Large intestine (tissue), 1 donor: ENCODE measurements around the gene ARMC3. TPM values are rescaled to one million over a fixed set of nuclear protein-coding genes. Genes with fewer than 3 reads are reported as not detected.

ENCODE experiments used
- polyA plus RNA-seq: library from polyadenylated mRNA; unstranded; fragments of 120-200 nt; gene quantifications from one replicate; pipeline ENCODE4 v1.2.1, GENCODE V29; 2013

Gene ARMC3
- polyA plus RNA-seq, 1 donor: 0.52 TPM

Other genes starting within 250 kb of the ARMC3 start
- gene PIP4K2A, start 213.5 kb upstream of the ARMC3 start, polyA plus RNA-seq: 15.3 TPM
- gene MSRB2, start 167.5 kb downstream of the ARMC3 start, polyA plus RNA-seq: 37.9 TPM